HG03139 (cell line): ENCODE results near the gene IQCC.
A peak's percentile ranks its signal among the peaks of the same experiment; 100 is the strongest.

Source experiments
- ATAC-seq: cut with Tn5 transposase; IDR thresholded peaks from one replicate; pipeline ENCODE4 v1.9.1; 2021; ENCODE audit not compliant: unreplicated experiment

IQCC gene

GRCh38 chr1:32221980-32222755 is 16.7 kb downstream of the IQCC start, which contains the start of the genes EIF3I and TMEM234:
EIF3I (plus strand) TSS chr1:32222407; CDS start chr1:32222442, 35 bp downstream.
TMEM234 (minus strand) TSS chr1:32222353; CDS start chr1:32222322, 31 bp downstream.
- ATAC-seq = peak; percentile 89

GRCh38 chr1:32223683-32224082 is 18.2 kb downstream of the IQCC start:
- no peak for ATAC-seq

GRCh38 chr1:32224285-32224684 is 18.8 kb downstream of the IQCC start:
- no peak for ATAC-seq

GRCh38 chr1:32228771-32229170 is 23.3 kb downstream of the IQCC start:
- no peak for ATAC-seq

GRCh38 chr1:32231843-32232432 is 26.5 kb downstream of the IQCC start:
- no peak for ATAC-seq

GRCh38 chr1:32232558-32233304 is 27.3 kb downstream of the IQCC start:
- ATAC-seq = no peak

- ATAC-seq = no peak
Observed at GRCh38 chr1:32234792-32235191, 29.3 kb downstream of the IQCC start.

- ATAC-seq = no peak
Observed at GRCh38 chr1:32239337-32239736, 33.9 kb downstream of the IQCC start.

- no peak for ATAC-seq
Observed at GRCh38 chr1:32239790-32240139, 34.3 kb downstream of the IQCC start.

GRCh38 chr1:32240140-32240951 is 34.9 kb downstream of the IQCC start:
- no peak for ATAC-seq

GRCh38 chr1:32241001-32241763 is 35.7 kb downstream of the IQCC start:
- no peak for ATAC-seq

GRCh38 chr1:32242341-32242851 is 36.9 kb downstream of the IQCC start:
- no peak for ATAC-seq

GRCh38 chr1:32246888-32247273 is 41.4 kb downstream of the IQCC start, which contains the start of gene FAM167B:
FAM167B (plus strand) TSS chr1:32247222; CDS start chr1:32247422, 200 bp downstream.
- ATAC-seq = no peak

GRCh38 chr1:32247452-32247851 is 42.0 kb downstream of the IQCC start:
- ATAC-seq = no peak

GRCh38 chr1:32247983-32248889 is 42.8 kb downstream of the IQCC start:
- ATAC-seq = no peak

- peak; percentile 57 for ATAC-seq
Observed at GRCh38 chr1:32249831-32250525, 44.5 kb downstream of the IQCC start.

- no peak for ATAC-seq
Observed at GRCh38 chr1:32250893-32251716, 45.6 kb downstream of the IQCC start, which contains the start of gene LCK. LCK (plus strand) TSS chr1:32251265; CDS start chr1:32274330, 23,065 bp downstream.
